ENCODE results near the gene MTERF1.

Gene MTERF1

GRCh38 chr7:91880413-91881241, at the start of gene MTERF1:
Gene MTERF1, minus strand, starts transcription at chr7:91880702. Its CDS starts 619 bp downstream, at chr7:91880083.
- peak within 1 kb of the TSS in 1 of 2 donors; percentile 34 for H3K27ac ChIP-seq (ENCODE audit: low read depth in 2 of 2, low read length in 2 of 2)
- peak within 1 kb of the TSS; percentile 91 to 99 for H3K4me3 ChIP-seq (ENCODE audit: low read length in 2 of 2)
- no peaks in the 10 kb centered on the region for H3K27me3 ChIP-seq (ENCODE audit: control insufficient read depth in 2 of 2, insufficient read depth in 2 of 2, low read length in 2 of 2)
- H3K36me3 ChIP-seq (ENCODE audit: control insufficient read depth in 2 of 2, insufficient read depth in 2 of 2, low read length in 2 of 2), result peaks cover 0 to 6% of the 10 kb centered on the region in 2 donors
- peak within 1 kb of the TSS; percentile 60 to 82 for H3K9ac ChIP-seq (ENCODE audit: low read depth in 1 of 2, low read length in 2 of 2)
- H3K9me3 ChIP-seq (ENCODE audit: control insufficient read depth in 2 of 2, low read length in 2 of 2), result no peaks in the 10 kb centered on the region
- peaks cover 7 to 12% of the 10 kb centered on the region in 2 donors for H3K4me1 ChIP-seq (ENCODE audit: control insufficient read depth in 2 of 2, insufficient read depth in 2 of 2, low read length in 2 of 2)

GRCh38 chr7:91929463-91929862, 49.0 kb upstream of the MTERF1 start:
- Histone ChIP-seq H3K9me3 (ENCODE audit: control insufficient read depth in 2 of 2, low read length in 2 of 2) (no peaks in the 10 kb centered on the region), H3K36me3 (ENCODE audit: control insufficient read depth in 2 of 2, insufficient read depth in 2 of 2, low read length in 2 of 2) (no peaks in the 10 kb centered on the region), H3K4me3 (ENCODE audit: low read length in 2 of 2) (no peak overlapping the region), H3K4me1 (ENCODE audit: control insufficient read depth in 2 of 2, insufficient read depth in 2 of 2, low read length in 2 of 2) (no peaks in the 10 kb centered on the region), H3K27ac (ENCODE audit: low read depth in 2 of 2, low read length in 2 of 2) (no peak overlapping the region), H3K27me3 (ENCODE audit: control insufficient read depth in 2 of 2, insufficient read depth in 2 of 2, low read length in 2 of 2) (peaks cover 0 to 3% of the 10 kb centered on the region in 2 donors), H3K9ac (ENCODE audit: low read depth in 1 of 2, low read length in 2 of 2) (no peak overlapping the region)

GRCh38 chr7:91927912-91928311, 47.4 kb upstream of the MTERF1 start:
- H3K9ac ChIP-seq (ENCODE audit: low read depth in 1 of 2, low read length in 2 of 2), result no peak overlapping the region
- no peak overlapping the region for H3K4me3 ChIP-seq (ENCODE audit: low read length in 2 of 2)
- H3K27ac ChIP-seq (ENCODE audit: low read depth in 2 of 2, low read length in 2 of 2), result no peak overlapping the region
- H3K36me3 ChIP-seq (ENCODE audit: control insufficient read depth in 2 of 2, insufficient read depth in 2 of 2, low read length in 2 of 2), result no peaks in the 10 kb centered on the region
- no peaks in the 10 kb centered on the region for H3K4me1 ChIP-seq (ENCODE audit: control insufficient read depth in 2 of 2, insufficient read depth in 2 of 2, low read length in 2 of 2)
- H3K27me3 ChIP-seq (ENCODE audit: control insufficient read depth in 2 of 2, insufficient read depth in 2 of 2, low read length in 2 of 2), result peaks cover 0 to 3% of the 10 kb centered on the region in 2 donors
- no peaks in the 10 kb centered on the region for H3K9me3 ChIP-seq (ENCODE audit: control insufficient read depth in 2 of 2, low read length in 2 of 2)

- H3K27me3 ChIP-seq (ENCODE audit: control insufficient read depth in 2 of 2, insufficient read depth in 2 of 2, low read length in 2 of 2), result peaks cover 0 to 3% of the 10 kb centered on the region in 2 donors
- no peak overlapping the region for H3K4me3 ChIP-seq (ENCODE audit: low read length in 2 of 2)
- H3K27ac ChIP-seq (ENCODE audit: low read depth in 2 of 2, low read length in 2 of 2), result no peak overlapping the region
- no peaks in the 10 kb centered on the region for H3K9me3 ChIP-seq (ENCODE audit: control insufficient read depth in 2 of 2, low read length in 2 of 2)
- H3K9ac ChIP-seq (ENCODE audit: low read depth in 1 of 2, low read length in 2 of 2), result no peak overlapping the region
- no peaks in the 10 kb centered on the region for H3K36me3 ChIP-seq (ENCODE audit: control insufficient read depth in 2 of 2, insufficient read depth in 2 of 2, low read length in 2 of 2)
- no peaks in the 10 kb centered on the region for H3K4me1 ChIP-seq (ENCODE audit: control insufficient read depth in 2 of 2, insufficient read depth in 2 of 2, low read length in 2 of 2)
Observed at GRCh38 chr7:91922857-91923256, 42.4 kb upstream of the MTERF1 start.

- Histone ChIP-seq H3K36me3 (ENCODE audit: control insufficient read depth in 2 of 2, insufficient read depth in 2 of 2, low read length in 2 of 2) (no peaks in the 10 kb centered on the region), H3K4me3 (ENCODE audit: low read length in 2 of 2) (no peak overlapping the region), H3K9ac (ENCODE audit: low read depth in 1 of 2, low read length in 2 of 2) (no peak overlapping the region), H3K9me3 (ENCODE audit: control insufficient read depth in 2 of 2, low read length in 2 of 2) (no peaks in the 10 kb centered on the region), H3K4me1 (ENCODE audit: control insufficient read depth in 2 of 2, insufficient read depth in 2 of 2, low read length in 2 of 2) (no peaks in the 10 kb centered on the region), H3K27ac (ENCODE audit: low read depth in 2 of 2, low read length in 2 of 2) (no peak overlapping the region), H3K27me3 (ENCODE audit: control insufficient read depth in 2 of 2, insufficient read depth in 2 of 2, low read length in 2 of 2) (no peaks in the 10 kb centered on the region)
Observed at GRCh38 chr7:91918356-91918755, 37.9 kb upstream of the MTERF1 start.

GRCh38 chr7:91916051-91916440, 35.5 kb upstream of the MTERF1 start:
- H3K9ac ChIP-seq (ENCODE audit: low read depth in 1 of 2, low read length in 2 of 2), result no peak overlapping the region
- no peak overlapping the region for H3K27ac ChIP-seq (ENCODE audit: low read depth in 2 of 2, low read length in 2 of 2)
- no peaks in the 10 kb centered on the region for H3K36me3 ChIP-seq (ENCODE audit: control insufficient read depth in 2 of 2, insufficient read depth in 2 of 2, low read length in 2 of 2)
- H3K27me3 ChIP-seq (ENCODE audit: control insufficient read depth in 2 of 2, insufficient read depth in 2 of 2, low read length in 2 of 2), result no peaks in the 10 kb centered on the region
- H3K4me1 ChIP-seq (ENCODE audit: control insufficient read depth in 2 of 2, insufficient read depth in 2 of 2, low read length in 2 of 2), result no peaks in the 10 kb centered on the region
- H3K4me3 ChIP-seq (ENCODE audit: low read length in 2 of 2), result no peak overlapping the region
- H3K9me3 ChIP-seq (ENCODE audit: control insufficient read depth in 2 of 2, low read length in 2 of 2), result no peaks in the 10 kb centered on the region

- Histone ChIP-seq H3K27ac (ENCODE audit: low read depth in 2 of 2, low read length in 2 of 2) (no peak overlapping the region), H3K9me3 (ENCODE audit: control insufficient read depth in 2 of 2, low read length in 2 of 2) (no peaks in the 10 kb centered on the region), H3K4me1 (ENCODE audit: control insufficient read depth in 2 of 2, insufficient read depth in 2 of 2, low read length in 2 of 2) (no peaks in the 10 kb centered on the region), H3K36me3 (ENCODE audit: control insufficient read depth in 2 of 2, insufficient read depth in 2 of 2, low read length in 2 of 2) (no peaks in the 10 kb centered on the region), H3K4me3 (ENCODE audit: low read length in 2 of 2) (no peak overlapping the region), H3K9ac (ENCODE audit: low read depth in 1 of 2, low read length in 2 of 2) (no peak overlapping the region), H3K27me3 (ENCODE audit: control insufficient read depth in 2 of 2, insufficient read depth in 2 of 2, low read length in 2 of 2) (no peaks in the 10 kb centered on the region)
Observed at GRCh38 chr7:91915401-91916050, 35.0 kb upstream of the MTERF1 start.

- Histone ChIP-seq H3K9me3 (ENCODE audit: control insufficient read depth in 2 of 2, low read length in 2 of 2) (no peaks in the 10 kb centered on the region), H3K36me3 (ENCODE audit: control insufficient read depth in 2 of 2, insufficient read depth in 2 of 2, low read length in 2 of 2) (no peaks in the 10 kb centered on the region), H3K4me1 (ENCODE audit: control insufficient read depth in 2 of 2, insufficient read depth in 2 of 2, low read length in 2 of 2) (no peaks in the 10 kb centered on the region), H3K9ac (ENCODE audit: low read depth in 1 of 2, low read length in 2 of 2) (no peak overlapping the region), H3K4me3 (ENCODE audit: low read length in 2 of 2) (no peak overlapping the region), H3K27me3 (ENCODE audit: control insufficient read depth in 2 of 2, insufficient read depth in 2 of 2, low read length in 2 of 2) (no peaks in the 10 kb centered on the region), H3K27ac (ENCODE audit: low read depth in 2 of 2, low read length in 2 of 2) (no peak overlapping the region)
Observed at GRCh38 chr7:91913612-91914011, 33.1 kb upstream of the MTERF1 start.

GRCh38 chr7:91912494-91912893, 32.0 kb upstream of the MTERF1 start:
- H3K27ac ChIP-seq (ENCODE audit: low read depth in 2 of 2, low read length in 2 of 2), result no peak overlapping the region
- no peak overlapping the region for H3K4me3 ChIP-seq (ENCODE audit: low read length in 2 of 2)
- H3K36me3 ChIP-seq (ENCODE audit: control insufficient read depth in 2 of 2, insufficient read depth in 2 of 2, low read length in 2 of 2), result no peaks in the 10 kb centered on the region
- H3K9me3 ChIP-seq (ENCODE audit: control insufficient read depth in 2 of 2, low read length in 2 of 2), result no peaks in the 10 kb centered on the region
- no peak overlapping the region for H3K9ac ChIP-seq (ENCODE audit: low read depth in 1 of 2, low read length in 2 of 2)
- H3K4me1 ChIP-seq (ENCODE audit: control insufficient read depth in 2 of 2, insufficient read depth in 2 of 2, low read length in 2 of 2), result no peaks in the 10 kb centered on the region
- no peaks in the 10 kb centered on the region for H3K27me3 ChIP-seq (ENCODE audit: control insufficient read depth in 2 of 2, insufficient read depth in 2 of 2, low read length in 2 of 2)

- no peaks in the 10 kb centered on the region for H3K36me3 ChIP-seq (ENCODE audit: control insufficient read depth in 2 of 2, insufficient read depth in 2 of 2, low read length in 2 of 2)
Observed at GRCh38 chr7:91911121-91911520, 30.6 kb upstream of the MTERF1 start.

More at GRCh38 chr7:91911121-91911520, 30.6 kb upstream of the MTERF1 start:
- no peaks in the 10 kb centered on the region for H3K4me1 ChIP-seq (ENCODE audit: control insufficient read depth in 2 of 2, insufficient read depth in 2 of 2, low read length in 2 of 2)
- no peak overlapping the region for H3K9ac ChIP-seq (ENCODE audit: low read depth in 1 of 2, low read length in 2 of 2)
- H3K27ac ChIP-seq (ENCODE audit: low read depth in 2 of 2, low read length in 2 of 2), result no peak overlapping the region
- no peaks in the 10 kb centered on the region for H3K9me3 ChIP-seq (ENCODE audit: control insufficient read depth in 2 of 2, low read length in 2 of 2)
- no peak overlapping the region for H3K4me3 ChIP-seq (ENCODE audit: low read length in 2 of 2)
- H3K27me3 ChIP-seq (ENCODE audit: control insufficient read depth in 2 of 2, insufficient read depth in 2 of 2, low read length in 2 of 2), result no peaks in the 10 kb centered on the region

All from mucosa of rectum (tissue), 2 donors.